A549 (cell line): ENCODE measurements around the gene PPP5C. TPM values are rescaled to one million over a fixed set of nuclear protein-coding genes. Genes with fewer than 3 reads are reported as not detected.
"Not testable (repeated sequence)": the region's sequence is repeated elsewhere in the genome, so short reads cannot be mapped to it uniquely, and the experiment has no call there.

Source experiments
- ATAC-seq, 2 experiments: fragments of 200-7000 bp in 1 of 2; fragments of >200 bp in 1 of 2; cut with Nextera tagmentation in 1 of 2; cut with Tn5 transposase in 1 of 2; 3 replicates each; pipeline versions ENCODE4 v1.8.0 to v1.9.1; 2018 to 2020; ENCODE audit warnings: mild to moderate bottlenecking in 1 of 2, moderate library complexity in 1 of 2
- CTCF ChIA-PET: fragments of 300-600 bp; sonication (Branson Sonifier 250); formaldehyde crosslinking; extraction: SDS; loops from one replicate; lab custom pipeline; 2021; ENCODE audit warnings: antibody characterized with exemption, inconsistent platforms; lab: Yijun Ruan, JAX
- POLR2A ChIA-PET: fragments of 350-600 bp; formaldehyde crosslinking; extraction: SDS; loops from one replicate; lab custom pipeline; 2021; ENCODE audit warnings: antibody characterized with exemption, inconsistent platforms; lab: Yijun Ruan, JAX
- DNase-seq, 2 experiments: peaks; one replicate each; pipeline versions ENCODE4 v3.0.0 to v3.0.0-alpha.2; 2011 to 2016; ENCODE audit warnings: low read depth in 1 of 2, low spot score in 1 of 2
- FAIRE-seq: peaks from 2 replicates; lab custom pipeline; 2011; peaks lifted over from hg19 to GRCh38; lab: Jason Lieb, UNC
- H3K27ac ChIP-seq, 2 experiments: fragments of >200 bp; sonication (Bioruptor Twin); formaldehyde crosslinking; 3 replicates each; pipeline ENCODE4 v1.5.1; 2016 to 2017
- H3K4me1 ChIP-seq: fragments of >200 bp; sonication (Bioruptor Twin); formaldehyde crosslinking; 3 replicates; pipeline ENCODE4 v1.6.1; 2016
- H3K4me2 ChIP-seq: fragments of >200 bp; sonication (Bioruptor Twin); formaldehyde crosslinking; 3 replicates; pipeline ENCODE4 v1.6.1; 2016
- H3K4me3 ChIP-seq: fragments of >200 bp; sonication (Bioruptor Twin); formaldehyde crosslinking; 3 replicates; pipeline ENCODE4 v1.5.1; 2016
- H3K9me3 ChIP-seq: fragments of >200 bp; sonication (Bioruptor Twin); formaldehyde crosslinking; 3 replicates; pipeline ENCODE4 v1.6.1; 2016
- CHD2 ChIP-seq: fragments of 150-350 bp; IDR thresholded peaks from 2 replicates; pipeline ENCODE4 v1.6.1; 2014; ENCODE audit warnings: low read length; ENCODE audit not compliant: partially characterized antibody
- EHMT2 ChIP-seq: fragments of 200-600 bp; sonication (generic); IDR thresholded peaks from 2 replicates; pipeline ENCODE4 v1.6.1; 2016; ENCODE audit warnings: antibody characterized with exemption, low read depth, mild to moderate bottlenecking, moderate library complexity
- EP300 ChIP-seq, 2 experiments: fragments of >200 bp; sonication (Bioruptor Twin); formaldehyde crosslinking; IDR thresholded peaks; 2 replicates in 1 of 2; 3 replicates in 1 of 2; pipeline ENCODE4 v1.6.1; 2016 to 2017
- HEYL ChIP-seq: fragments of 250-450 bp; sonication (Bioruptor Pico); IDR thresholded peaks from 2 replicates; pipeline ENCODE4 v1.8.0; 2021; ENCODE audit warnings: mild to moderate bottlenecking, moderate library complexity
- HOXA7 ChIP-seq: fragments of 250-450 bp; sonication (Bioruptor Pico); IDR thresholded peaks from 2 replicates; pipeline ENCODE4 v1.5.0; 2020; ENCODE audit warnings: mild to moderate bottlenecking, moderate library complexity
- JUN ChIP-seq, 2 experiments: fragments of >200 bp; sonication (Bioruptor Twin); formaldehyde crosslinking; IDR thresholded peaks; 2 replicates in 1 of 2; 3 replicates in 1 of 2; pipeline ENCODE4 v1.6.1; 2016 to 2017
- JUNB ChIP-seq: fragments of >200 bp; sonication (Bioruptor Twin); formaldehyde crosslinking; IDR thresholded peaks from 2 replicates; pipeline ENCODE4 v1.6.1; 2016
- KDM1A ChIP-seq: fragments of 200-600 bp; sonication (generic); IDR thresholded peaks from 2 replicates; pipeline ENCODE4 v1.6.1; 2016; ENCODE audit warnings: low read depth, mild to moderate bottlenecking
- MAFK ChIP-seq: fragments of 450-650 bp; IDR thresholded peaks from 2 replicates; pipeline ENCODE4 v1.6.1; 2014; ENCODE audit not compliant: partially characterized antibody
- MAZ ChIP-seq: fragments of 150-350 bp; IDR thresholded peaks from 2 replicates; pipeline ENCODE4 v1.6.1; 2014; ENCODE audit warnings: antibody characterized with exemption, low read depth, low read length, borderline replicate concordance
- NFE2L2 ChIP-seq: fragments of 150-350 bp; conservative IDR thresholded peaks from 2 replicates; pipeline ENCODE4 v1.6.1; 2014; ENCODE audit warnings: low read length
- NR3C1 ChIP-seq: fragments of >200 bp; sonication (Bioruptor Twin); formaldehyde crosslinking; IDR thresholded peaks from 3 replicates; pipeline ENCODE4 v1.6.1; 2017
- PHF8 ChIP-seq: fragments of 200-600 bp; sonication (generic); IDR thresholded peaks from 2 replicates; pipeline ENCODE4 v1.6.1; 2016; ENCODE audit warnings: low read depth, mild to moderate bottlenecking, antibody characterized with exemption, moderate library complexity, borderline replicate concordance
- POLR2A ChIP-seq: IDR thresholded peaks from 2 replicates; pipeline ENCODE4 v1.6.1; 2012; ENCODE audit warnings: mild to moderate bottlenecking, low read length
- RCOR1 ChIP-seq: fragments of 150-350 bp; IDR thresholded peaks from 2 replicates; pipeline ENCODE4 v1.6.1; 2014; ENCODE audit warnings: antibody characterized with exemption, low read length, low read depth
- SREBF2 ChIP-seq: fragments of 450-650 bp; IDR thresholded peaks from 2 replicates; pipeline ENCODE4 v1.6.1; 2014; ENCODE audit warnings: mild to moderate bottlenecking, moderate library complexity
- ZFP36 ChIP-seq: fragments of 450-650 bp; IDR thresholded peaks from 2 replicates; pipeline ENCODE4 v1.6.1; 2014; ENCODE audit warnings: borderline replicate concordance; ENCODE audit not compliant: partially characterized antibody
- ZSCAN20 ChIP-seq: fragments of 250-450 bp; sonication (Bioruptor Pico); IDR thresholded peaks from 2 replicates; pipeline ENCODE4 v1.8.0; 2022; ENCODE audit warnings: mild to moderate bottlenecking, moderate library complexity
- WGBS: methylation state at CpG from one replicate; pipeline ENCODE4 v1.1.6; 2017; ENCODE audit errors: missing lambda C conversion rate; 5-methylcytosine and 5-hydroxymethylcytosine counted together
- polyA plus RNA-seq, 4 experiments: library from polyadenylated mRNA; depleted of rRNA in 3 of 4; stranded (reverse); fragments of >200 nt; fragmentation: RNase III in 1 of 4; extraction: RNeasy Plus Mini Kit Qiagen cat#74134 plus additional on column Dnase treatment in 1 of 4; gene quantifications; 2 replicates in 3 of 4; 3 replicates in 1 of 4; pipeline ENCODE4 v1.2.3, GENCODE V29; 2011 to 2017
- TF ChIP-seq, protein P1 (sequence below): fragments of 250-450 bp; sonication (Bioruptor Pico); IDR thresholded peaks from 2 replicates; pipeline ENCODE4 v1.5.0; 2021; ENCODE audit warnings: mild to moderate bottlenecking, moderate library complexity, borderline replicate concordance
- TF ChIP-seq, protein P2 (sequence below): fragments of >200 bp; sonication (Bioruptor Twin); formaldehyde crosslinking; IDR thresholded peaks from 3 replicates; pipeline ENCODE4 v1.5.1; 2016
- TF ChIP-seq, protein P3 (sequence below): fragments of 150-350 bp; IDR thresholded peaks from 2 replicates; pipeline ENCODE4 v1.6.1; 2014; ENCODE audit warnings: low read depth, mild to moderate bottlenecking, low read length
- TF ChIP-seq, protein P4 (sequence below): fragments of 200-600 bp; sonication (generic); IDR thresholded peaks from 2 replicates; pipeline ENCODE4 v1.6.1; 2016; ENCODE audit warnings: antibody characterized with exemption, mild to moderate bottlenecking, moderate library complexity

Gene PPP5C
- polyA plus RNA-seq, 2 of the 4 experiments (the other 2 are of a cell fraction): 94.2 to 107 TPM

DNA sequence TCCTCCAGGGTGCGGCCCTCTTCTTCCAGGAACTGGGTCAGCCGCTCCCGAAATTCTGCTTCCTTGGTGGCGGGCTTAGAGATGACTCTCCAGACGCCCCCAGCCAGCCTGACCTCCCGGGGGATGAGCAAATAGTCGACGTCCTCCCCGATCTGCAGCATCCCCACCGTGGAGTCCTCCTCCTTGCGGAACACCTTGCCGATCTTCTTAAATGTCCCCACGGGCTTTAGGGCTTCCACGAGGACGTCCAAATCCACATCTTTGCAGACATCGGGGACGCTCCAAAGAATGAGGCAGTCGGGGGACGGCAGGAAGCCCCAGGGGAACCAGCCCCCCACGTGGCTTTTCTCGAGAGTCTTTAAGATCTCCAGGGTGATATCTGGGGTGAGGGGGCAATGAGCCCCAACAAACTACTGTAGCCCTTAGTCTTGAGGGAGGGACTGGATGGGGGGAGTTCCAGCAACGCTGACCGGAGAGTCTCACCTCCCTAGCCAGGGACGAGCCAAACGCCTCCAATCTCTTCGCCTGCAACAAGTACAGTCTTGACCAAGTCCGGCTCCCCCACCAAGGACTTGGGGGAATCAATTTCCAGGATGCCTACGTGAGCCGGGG is 65.9 kb downstream of the PPP5C start:
- H3K4me2 ChIP-seq: no peak overlapping the region
- POLR2A ChIA-PET: no interaction called here
- no peak overlapping the region for H3K27ac ChIP-seq
- DNase-seq (no peak), FAIRE-seq (no peak), ATAC-seq (no peak)
- TF ChIP-seq, protein P1, sequence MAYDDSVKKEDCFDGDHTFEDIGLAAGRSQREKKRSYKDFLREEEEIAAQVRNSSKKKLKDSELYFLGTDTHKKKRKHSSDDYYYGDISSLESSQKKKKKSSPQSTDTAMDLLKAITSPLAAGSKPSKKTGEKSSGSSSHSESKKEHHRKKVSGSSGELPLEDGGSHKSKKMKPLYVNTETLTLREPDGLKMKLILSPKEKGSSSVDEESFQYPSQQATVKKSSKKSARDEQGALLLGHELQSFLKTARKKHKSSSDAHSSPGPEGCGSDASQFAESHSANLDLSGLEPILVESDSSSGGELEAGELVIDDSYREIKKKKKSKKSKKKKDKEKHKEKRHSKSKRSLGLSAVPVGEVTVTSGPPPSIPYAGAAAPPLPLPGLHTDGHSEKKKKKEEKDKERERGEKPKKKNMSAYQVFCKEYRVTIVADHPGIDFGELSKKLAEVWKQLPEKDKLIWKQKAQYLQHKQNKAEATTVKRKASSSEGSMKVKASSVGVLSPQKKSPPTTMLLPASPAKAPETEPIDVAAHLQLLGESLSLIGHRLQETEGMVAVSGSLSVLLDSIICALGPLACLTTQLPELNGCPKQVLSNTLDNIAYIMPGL (CRISPR knock-in tag): no peak
- TF ChIP-seq, protein P2, sequence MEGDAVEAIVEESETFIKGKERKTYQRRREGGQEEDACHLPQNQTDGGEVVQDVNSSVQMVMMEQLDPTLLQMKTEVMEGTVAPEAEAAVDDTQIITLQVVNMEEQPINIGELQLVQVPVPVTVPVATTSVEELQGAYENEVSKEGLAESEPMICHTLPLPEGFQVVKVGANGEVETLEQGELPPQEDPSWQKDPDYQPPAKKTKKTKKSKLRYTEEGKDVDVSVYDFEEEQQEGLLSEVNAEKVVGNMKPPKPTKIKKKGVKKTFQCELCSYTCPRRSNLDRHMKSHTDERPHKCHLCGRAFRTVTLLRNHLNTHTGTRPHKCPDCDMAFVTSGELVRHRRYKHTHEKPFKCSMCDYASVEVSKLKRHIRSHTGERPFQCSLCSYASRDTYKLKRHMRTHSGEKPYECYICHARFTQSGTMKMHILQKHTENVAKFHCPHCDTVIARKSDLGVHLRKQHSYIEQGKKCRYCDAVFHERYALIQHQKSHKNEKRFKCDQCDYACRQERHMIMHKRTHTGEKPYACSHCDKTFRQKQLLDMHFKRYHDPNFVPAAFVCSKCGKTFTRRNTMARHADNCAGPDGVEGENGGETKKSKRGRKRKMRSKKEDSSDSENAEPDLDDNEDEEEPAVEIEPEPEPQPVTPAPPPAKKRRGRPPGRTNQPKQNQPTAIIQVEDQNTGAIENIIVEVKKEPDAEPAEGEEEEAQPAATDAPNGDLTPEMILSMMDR: no peak
- TF ChIP-seq ZFP36 (no peak), RCOR1 (no peak), EHMT2 (no peak), MAZ (no peak), CHD2 (no peak), EP300 (IDR thresholded peaks at IDR 0.05) (no peak), SREBF2 (no peak), NR3C1 (no peak), POLR2A (no peak), HEYL (no peak), JUN (IDR thresholded peaks at IDR 0.05) (no peak), MAFK (no peak), JUNB (no peak), NFE2L2 (no peak), ZSCAN20 (CRISPR knock-in tag) (no peak), KDM1A (no peak), PHF8 (no peak)
- TF ChIP-seq, protein P3, sequence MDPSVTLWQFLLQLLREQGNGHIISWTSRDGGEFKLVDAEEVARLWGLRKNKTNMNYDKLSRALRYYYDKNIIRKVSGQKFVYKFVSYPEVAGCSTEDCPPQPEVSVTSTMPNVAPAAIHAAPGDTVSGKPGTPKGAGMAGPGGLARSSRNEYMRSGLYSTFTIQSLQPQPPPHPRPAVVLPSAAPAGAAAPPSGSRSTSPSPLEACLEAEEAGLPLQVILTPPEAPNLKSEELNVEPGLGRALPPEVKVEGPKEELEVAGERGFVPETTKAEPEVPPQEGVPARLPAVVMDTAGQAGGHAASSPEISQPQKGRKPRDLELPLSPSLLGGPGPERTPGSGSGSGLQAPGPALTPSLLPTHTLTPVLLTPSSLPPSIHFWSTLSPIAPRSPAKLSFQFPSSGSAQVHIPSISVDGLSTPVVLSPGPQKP: no peak
- H3K4me3 ChIP-seq: no peak overlapping the region
- H3K4me1 ChIP-seq: peaks cover 11% of the 10 kb centered on the region; the same call in 2 of the 3 replicates
- CTCF ChIA-PET: interaction anchor here (1.2 to 22.6 kb wide), 6 partner anchors 8 to 132 kb away, joined by 4 to 501 read pairs (median 12); no protein-coding TSS in a partner anchor
- WGBS: 86% methylated on average over 25 of the region's 29 CpGs
- no peaks in the 10 kb centered on the region for H3K9me3 ChIP-seq

DNA sequence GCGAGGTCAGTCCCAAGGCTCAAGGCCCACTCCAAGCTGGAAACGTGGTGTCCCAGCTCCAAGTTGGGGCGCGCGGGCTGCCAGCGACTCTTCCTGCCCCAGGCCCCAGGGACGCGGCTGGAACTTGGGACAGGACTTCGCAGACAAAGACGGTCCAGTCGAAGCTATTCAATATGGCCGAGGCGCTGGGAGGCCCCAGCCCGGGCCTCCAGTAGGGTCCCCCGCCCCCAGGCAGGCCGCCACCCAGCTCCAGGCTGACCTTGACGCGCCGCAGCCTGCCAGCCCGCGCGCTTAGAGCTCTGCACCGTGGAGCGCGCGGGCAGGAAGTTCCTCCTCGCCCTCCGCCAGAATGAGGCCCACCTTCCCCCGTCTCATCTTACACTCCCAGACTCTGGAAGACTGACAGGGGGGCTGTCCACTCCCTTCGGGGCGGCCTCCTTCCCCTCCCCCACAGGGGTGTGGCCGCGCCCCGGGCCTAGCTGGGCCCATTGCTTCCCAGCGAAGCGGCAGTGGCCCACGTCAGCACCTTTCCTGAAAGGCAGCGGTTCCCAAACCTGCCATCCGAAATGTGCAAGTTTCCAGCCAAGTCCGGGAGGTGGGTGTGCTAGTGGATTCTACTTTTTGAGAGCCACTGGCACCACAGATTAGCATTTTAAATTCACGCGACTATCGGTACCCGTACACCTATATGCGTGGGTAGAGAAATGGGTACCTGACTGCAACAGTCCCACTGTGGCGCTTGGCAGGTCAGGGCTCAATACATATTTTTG is 66.6 kb downstream of the PPP5C start, which contains the start of gene CCDC8:
CCDC8 (minus strand) TSS at position 303 of the 770 bp plus-strand sequence. CDS start 754 bp downstream, outside the sequence.
- DNase-seq (no peak), FAIRE-seq (no peak), ATAC-seq (no peak)
- H3K4me3 ChIP-seq: no peak within 1 kb of the TSS
- POLR2A ChIA-PET: no interaction called here
- H3K9me3 ChIP-seq: no peaks in the 10 kb centered on the region
- WGBS: 94% methylated on average over 37 of the region's 46 CpGs
- TF ChIP-seq, protein P4, sequence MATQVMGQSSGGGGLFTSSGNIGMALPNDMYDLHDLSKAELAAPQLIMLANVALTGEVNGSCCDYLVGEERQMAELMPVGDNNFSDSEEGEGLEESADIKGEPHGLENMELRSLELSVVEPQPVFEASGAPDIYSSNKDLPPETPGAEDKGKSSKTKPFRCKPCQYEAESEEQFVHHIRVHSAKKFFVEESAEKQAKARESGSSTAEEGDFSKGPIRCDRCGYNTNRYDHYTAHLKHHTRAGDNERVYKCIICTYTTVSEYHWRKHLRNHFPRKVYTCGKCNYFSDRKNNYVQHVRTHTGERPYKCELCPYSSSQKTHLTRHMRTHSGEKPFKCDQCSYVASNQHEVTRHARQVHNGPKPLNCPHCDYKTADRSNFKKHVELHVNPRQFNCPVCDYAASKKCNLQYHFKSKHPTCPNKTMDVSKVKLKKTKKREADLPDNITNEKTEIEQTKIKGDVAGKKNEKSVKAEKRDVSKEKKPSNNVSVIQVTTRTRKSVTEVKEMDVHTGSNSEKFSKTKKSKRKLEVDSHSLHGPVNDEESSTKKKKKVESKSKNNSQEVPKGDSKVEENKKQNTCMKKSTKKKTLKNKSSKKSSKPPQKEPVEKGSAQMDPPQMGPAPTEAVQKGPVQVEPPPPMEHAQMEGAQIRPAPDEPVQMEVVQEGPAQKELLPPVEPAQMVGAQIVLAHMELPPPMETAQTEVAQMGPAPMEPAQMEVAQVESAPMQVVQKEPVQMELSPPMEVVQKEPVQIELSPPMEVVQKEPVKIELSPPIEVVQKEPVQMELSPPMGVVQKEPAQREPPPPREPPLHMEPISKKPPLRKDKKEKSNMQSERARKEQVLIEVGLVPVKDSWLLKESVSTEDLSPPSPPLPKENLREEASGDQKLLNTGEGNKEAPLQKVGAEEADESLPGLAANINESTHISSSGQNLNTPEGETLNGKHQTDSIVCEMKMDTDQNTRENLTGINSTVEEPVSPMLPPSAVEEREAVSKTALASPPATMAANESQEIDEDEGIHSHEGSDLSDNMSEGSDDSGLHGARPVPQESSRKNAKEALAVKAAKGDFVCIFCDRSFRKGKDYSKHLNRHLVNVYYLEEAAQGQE: no peak
- no peak for TF ChIP-seq HOXA7 (CRISPR knock-in tag)
- TF ChIP-seq, protein P3: no peak
- TF ChIP-seq KDM1A: no peak
- no peak within 1 kb of the TSS for H3K4me2 ChIP-seq
- CTCF ChIA-PET: interaction anchor here (0.6 to 7.2 kb wide), 6 partner anchors 9 to 129 kb away, joined by 4 to 58 read pairs (median 6); no protein-coding TSS in a partner anchor
- peaks cover 11% of the 10 kb centered on the region; the same call in 2 of the 3 replicates for H3K4me1 ChIP-seq
- no peak within 1 kb of the TSS for H3K27ac ChIP-seq

DNA sequence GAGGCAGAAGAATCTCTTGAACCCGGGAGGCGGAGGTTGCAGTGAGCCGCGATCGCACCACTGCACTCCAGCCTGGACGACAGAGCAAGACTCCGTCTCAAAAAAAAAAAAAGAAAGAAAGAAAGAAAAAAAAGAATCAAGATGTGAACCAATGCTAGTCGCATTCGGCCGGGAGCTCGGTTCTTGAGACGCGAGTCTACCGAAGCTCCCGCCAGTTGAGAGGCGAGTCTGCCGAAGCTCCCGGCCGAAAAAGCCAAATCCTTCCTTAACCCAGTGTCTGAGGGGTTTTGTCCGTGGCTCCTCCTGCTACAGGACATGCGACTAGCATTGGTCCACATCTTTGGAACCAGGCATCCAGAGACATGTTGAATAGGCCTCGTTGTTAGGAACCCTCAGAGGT is 68.0 kb downstream of the PPP5C start:
- FAIRE-seq, ATAC-seq, H3K4me2 ChIP-seq, H3K27ac ChIP-seq, DNase-seq, H3K4me3 ChIP-seq, H3K9me3 ChIP-seq, POLR2A ChIA-PET: not testable (repeated sequence)
- CTCF ChIA-PET: interaction anchor here (0.6 to 7.2 kb wide), 12 partner anchors 10 to 338 kb away, joined by 3 to 58 read pairs (median 4); no protein-coding TSS in a partner anchor
- H3K4me1 ChIP-seq: peaks cover 11% of the 10 kb centered on the region; the same call in 2 of the 3 replicates
- 94% methylated on average over 22 of the region's 22 CpGs for WGBS
